Pons (tissue), 1 donor: ENCODE data around the gene ZRANB1.

Experiments
- DNase-seq: peaks from one replicate; pipeline ENCODE4 v3.0.0-alpha.2; 2016; ENCODE audit warnings: low spot score

Gene ZRANB1

DNA sequence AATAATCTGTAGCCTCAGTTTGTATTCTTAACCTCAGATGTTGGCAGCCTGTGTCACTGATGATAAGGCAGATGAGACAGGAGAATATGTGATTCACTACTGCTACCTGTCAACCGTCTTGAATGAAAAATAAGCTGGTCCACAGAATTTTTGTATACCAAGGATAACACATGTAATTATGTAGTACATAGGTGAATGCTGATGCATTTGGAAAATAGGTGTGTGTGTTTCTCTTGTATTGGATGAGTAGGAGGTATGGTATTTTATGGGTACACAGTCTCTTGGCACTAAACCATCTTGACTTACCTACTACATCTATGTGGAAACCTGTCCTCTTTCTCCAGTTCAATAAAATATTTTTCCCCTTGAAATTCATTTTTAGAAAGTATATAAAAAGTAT is 20.7 kb upstream of the ZRANB1 start:
- DNase-seq = no peak

DNA sequence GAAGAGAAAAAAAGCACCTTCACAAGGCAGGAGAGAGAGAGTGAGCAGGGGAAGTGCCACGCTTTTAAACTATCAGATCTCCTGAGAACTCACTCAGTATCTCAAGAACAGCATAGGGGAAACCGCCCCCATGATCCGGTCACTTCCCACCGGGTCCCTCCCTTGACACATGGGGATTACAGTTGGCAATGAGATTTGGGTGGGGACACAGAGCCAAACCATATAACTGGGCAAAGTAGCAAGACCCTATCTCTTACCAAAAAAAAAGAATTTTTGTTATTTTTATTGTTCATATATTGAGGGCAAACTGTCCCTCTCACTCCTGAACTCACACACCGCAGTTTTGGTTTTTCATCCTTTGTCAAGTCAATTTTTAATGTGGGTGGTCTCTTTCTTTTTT is 18.2 kb upstream of the ZRANB1 start:
- DNase-seq = no peak

- DNase-seq = no peak
Observed at GRCh38 chr10:124926548-124926947, 15.4 kb upstream of the ZRANB1 start.

- DNase-seq = no peak
Observed at GRCh38 chr10:124928087-124928486, 13.8 kb upstream of the ZRANB1 start.

DNA sequence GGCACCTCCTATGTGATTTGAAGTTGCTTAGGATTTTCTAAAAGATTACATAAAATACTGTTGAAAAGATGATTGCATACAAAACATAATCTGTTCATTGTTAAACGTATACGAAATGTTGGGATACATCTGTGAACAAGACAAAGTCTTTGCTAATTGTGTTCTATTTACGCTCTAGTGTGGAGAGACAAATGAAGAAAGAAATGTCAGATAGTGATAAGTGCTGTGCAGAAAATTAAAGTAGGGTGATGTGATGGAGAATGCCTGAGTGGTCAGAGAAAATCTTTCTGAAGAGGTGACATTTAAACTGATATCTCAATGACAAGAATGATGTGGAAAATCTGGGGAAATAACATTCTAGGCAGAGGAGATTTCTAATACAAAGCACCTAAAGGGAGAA is 13.4 kb upstream of the ZRANB1 start:
- no peak for DNase-seq

- no peak for DNase-seq
Observed at GRCh38 chr10:124935946-124936345, 6.0 kb upstream of the ZRANB1 start.

DNA sequence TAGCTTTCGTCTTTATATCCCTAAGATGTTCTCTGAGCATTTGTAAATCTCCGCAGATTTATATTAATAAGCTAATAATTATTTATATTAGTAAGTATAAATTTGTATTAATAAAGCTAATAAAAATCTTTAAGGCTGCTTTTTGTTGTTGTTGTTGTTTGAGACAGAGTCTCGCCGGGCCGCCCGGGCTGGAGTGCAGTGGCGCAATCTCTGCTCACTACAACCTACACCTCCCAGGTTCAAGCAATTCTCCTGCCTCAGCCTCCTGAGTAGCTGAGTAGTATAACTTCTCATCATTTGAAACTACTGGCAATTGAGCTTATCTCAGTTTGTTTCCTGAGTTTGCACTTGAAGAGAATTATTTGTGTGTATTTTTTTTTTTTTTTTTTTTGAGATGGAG is 5.1 kb upstream of the ZRANB1 start:
- DNase-seq = no peak

DNA sequence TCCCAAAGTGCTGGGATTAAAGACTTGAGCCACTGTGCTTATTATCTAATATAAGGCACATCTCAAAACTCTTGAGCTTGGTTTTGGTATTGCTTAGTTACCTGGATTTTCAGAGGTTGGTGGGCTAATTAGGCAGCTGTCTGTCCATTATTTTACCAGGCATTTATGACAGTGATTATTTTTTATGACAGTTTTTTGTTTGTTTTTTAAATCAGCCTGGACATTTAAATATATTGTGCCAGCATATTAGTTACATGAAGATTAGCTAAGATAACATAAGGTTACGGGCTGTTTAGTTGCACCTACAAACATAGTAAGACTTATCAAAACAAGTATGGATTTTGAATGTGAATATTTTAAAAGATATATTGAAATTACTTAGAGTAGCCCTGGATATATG is 2.6 kb upstream of the ZRANB1 start:
- no peak for DNase-seq

- peak; percentile 52 for DNase-seq
Observed at GRCh38 chr10:124942317-124943169, 620 bp downstream of the ZRANB1 start.

DNA sequence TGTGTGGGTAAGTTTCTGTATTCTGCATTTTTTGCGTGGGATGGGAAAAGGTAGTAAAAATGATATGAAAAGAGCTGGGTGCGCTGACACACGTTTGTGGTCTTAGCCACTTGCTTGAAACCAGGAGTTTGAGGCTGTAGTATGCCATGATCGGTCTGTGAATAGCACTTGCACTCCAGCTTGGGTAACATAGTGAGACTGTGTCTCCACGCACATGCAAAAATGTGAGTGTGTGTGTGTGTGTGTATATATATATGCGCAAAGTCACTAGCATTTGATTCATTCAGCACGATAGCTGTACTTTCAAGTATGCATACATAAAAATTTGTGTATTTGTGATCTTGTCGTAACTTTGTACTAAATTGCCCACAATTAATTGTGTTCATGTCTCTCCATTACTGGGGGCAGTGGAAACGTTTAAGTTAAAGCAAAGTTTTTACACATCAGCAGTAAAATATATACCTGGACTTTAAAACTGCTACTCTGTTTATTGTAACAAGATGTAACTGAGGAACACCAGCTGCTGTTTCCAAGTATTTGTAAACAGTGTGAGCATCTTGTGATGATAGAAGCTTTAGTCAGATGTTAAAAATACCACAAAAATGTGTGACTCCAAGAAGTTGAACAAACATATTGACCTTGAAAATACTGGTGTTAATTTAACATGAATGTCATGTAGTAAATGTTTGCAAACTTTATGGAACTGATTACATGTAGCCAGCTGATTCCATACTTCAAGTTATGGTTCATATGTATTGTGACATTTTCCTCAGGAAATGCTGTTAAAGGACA is 1.6 kb downstream of the ZRANB1 start:
- no peak for DNase-seq

GRCh38 chr10:124944982-124945381 is 3.1 kb downstream of the ZRANB1 start:
- no peak for DNase-seq

DNA sequence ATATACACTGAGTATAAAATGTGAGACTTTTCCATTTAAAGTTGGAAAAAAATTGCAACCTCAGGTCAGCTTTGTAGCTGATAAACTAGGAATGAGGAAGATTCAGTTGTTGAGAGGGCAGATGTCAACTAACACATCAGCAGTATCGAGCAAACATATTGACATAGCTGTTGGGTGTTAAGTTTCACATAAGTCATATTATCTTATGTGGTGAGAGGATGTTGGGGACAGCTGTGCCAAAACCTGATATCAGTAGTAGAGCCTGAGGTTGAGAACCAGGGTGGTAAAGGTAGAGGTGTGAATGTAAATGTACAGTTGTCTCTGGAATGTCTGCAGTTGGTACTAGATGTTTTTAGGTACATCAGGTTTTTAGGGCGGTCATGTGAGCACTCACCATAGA is 5.0 kb downstream of the ZRANB1 start:
- no peak for DNase-seq

DNA sequence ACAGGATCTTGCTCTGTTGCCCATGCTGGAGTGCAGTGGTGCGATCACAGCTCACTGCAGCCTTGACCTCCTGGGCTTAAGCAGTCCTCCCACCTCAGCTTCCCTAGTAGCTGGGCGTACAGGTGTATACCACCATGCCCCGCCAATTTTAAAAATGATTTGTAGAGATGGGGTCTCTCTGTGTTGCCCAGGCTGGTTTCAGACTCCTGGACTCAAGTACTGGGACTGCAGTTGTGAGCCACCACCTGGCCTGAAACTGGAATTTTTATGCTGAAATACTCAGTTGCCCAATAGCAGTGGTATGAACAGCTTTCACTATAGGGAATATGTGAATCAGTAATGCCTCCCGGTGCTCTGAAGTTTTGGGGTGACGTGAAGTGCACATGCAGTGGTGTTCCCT is 7.6 kb downstream of the ZRANB1 start:
- no peak for DNase-seq

DNA sequence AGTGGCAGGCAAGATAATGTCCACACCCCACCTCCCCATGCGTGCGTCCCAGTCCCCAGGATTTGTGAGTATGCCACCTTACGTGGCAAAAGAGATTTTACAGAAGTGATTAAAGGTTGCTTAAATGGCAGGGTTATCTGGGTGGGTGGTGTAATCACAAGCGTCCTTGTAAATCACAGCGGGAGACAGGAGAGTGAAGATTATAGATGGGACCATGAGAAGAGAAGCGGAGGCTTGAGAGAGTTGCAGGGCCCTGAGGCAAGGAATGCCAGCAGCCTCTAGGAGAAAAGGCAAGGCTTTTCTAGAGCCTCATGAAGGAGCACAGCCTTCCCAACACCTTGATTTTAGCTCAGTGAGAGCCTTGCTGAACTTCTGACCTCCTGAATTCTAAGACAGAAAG is 10.2 kb downstream of the ZRANB1 start:
- no peak for DNase-seq

DNA sequence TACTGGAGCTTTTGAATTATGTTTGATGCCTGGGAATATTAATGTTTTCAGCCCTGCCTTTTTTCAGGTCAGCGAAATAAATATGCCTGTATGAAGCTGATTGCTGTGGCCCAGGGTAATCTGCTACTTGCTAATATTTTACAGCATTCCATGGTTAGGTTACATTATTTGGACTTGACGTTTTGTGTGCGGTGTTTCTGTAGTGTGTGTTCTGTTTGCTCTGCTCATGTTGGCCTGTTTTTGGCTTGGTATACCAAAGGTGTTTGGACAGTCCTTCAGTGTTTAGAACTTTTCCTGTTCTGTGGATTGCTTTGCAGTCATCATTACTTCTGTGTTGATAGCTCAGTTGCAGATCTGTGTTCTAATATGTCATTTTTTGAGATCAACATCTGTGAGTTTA is 11.5 kb downstream of the ZRANB1 start:
- DNase-seq = no peak

DNA sequence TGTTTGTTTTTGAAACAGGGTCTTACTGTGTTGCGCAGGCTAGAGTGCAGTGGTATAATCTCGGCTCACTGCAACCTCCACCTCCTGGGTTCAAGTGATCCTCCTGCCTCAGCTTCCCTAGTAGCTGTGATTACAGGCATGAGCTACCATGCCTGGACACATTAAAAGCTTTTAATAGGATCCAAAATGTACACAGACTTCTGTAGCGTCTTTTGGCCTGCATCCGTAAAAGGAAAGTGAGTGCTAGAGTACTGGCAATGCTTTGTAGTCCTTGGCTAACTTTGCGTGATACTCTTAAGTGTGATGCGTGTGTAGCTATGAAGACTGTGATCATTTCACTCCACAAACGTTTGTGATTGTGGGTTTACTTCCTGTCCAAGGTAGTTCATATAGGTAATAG is 13.3 kb downstream of the ZRANB1 start:
- no peak for DNase-seq

- DNase-seq = no peak
Observed at GRCh38 chr10:124955868-124956267, 13.9 kb downstream of the ZRANB1 start.

GRCh38 chr10:124956764-124957163 is 14.8 kb downstream of the ZRANB1 start:
- DNase-seq = no peak

- DNase-seq = peak; percentile 17
Observed at GRCh38 chr10:124957404-124957947, 15.6 kb downstream of the ZRANB1 start.

DNA sequence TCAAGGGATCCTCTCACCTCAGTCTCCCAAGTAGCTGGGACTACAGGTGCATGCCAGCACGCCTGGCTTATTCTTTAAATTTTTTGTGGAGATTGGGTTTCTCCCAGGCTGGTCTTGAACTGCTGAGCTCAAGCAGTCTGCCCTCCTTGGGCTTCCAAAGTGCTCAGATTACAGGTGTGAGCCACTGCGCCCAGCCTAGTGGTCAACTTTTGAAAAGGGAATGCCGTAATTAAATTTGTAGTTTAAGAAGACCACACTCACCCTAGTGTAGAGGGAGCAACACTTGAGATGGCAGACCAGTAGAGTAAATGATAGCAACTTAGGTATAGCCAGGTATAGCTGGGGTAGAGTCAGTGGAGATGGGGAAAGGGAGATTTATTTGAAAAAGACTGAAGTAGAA is 17.6 kb downstream of the ZRANB1 start:
- DNase-seq = no peak

DNA sequence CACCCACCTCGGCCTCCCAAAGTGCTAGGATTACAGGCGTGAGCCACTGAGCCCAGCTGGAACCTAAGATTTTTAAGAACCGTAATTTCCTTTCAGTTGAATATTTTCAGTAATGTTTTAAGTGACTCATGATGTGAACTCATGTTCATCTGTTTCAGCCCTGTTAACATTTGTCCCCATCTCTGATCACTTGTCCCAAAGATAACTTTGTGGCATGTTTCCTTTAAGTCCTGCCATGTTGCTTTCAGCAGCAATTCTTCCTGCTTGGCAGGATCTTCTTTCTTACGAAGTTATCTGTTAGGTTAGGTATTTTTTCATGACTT is 19.3 kb downstream of the ZRANB1 start:
- DNase-seq = no peak

GRCh38 chr10:124962421-124962820 is 20.5 kb downstream of the ZRANB1 start:
- DNase-seq = no peak
